ENCODE results near the gene TDRKH.
"Not testable (repeated sequence)": the region's sequence is repeated elsewhere in the genome, so short reads cannot be mapped to it uniquely, and the experiment has no call there.

The TDRKH gene

DNA sequence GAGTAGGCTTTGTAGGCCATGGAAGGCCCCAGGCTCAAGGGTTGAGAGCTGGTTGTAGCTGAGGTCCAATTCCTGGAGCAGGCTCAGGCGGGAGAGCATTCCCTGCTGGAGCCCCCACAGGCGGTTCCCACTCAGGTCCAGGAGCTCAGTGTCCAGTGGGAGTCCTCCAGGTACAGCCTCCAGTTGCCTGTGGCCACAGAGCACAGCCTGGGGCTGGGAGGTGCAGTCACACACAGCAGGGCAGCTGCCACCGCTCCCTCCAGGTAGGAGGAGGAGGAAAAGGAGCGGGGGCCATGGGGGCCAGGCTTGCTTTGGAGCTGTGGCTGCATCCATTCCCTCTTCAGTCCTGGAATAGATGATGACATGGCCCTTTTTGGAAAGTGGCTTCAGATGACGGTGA is 12.1 kb upstream of the TDRKH start:
- DNase-seq (ENCODE audit: low spot score): no peak

DNA sequence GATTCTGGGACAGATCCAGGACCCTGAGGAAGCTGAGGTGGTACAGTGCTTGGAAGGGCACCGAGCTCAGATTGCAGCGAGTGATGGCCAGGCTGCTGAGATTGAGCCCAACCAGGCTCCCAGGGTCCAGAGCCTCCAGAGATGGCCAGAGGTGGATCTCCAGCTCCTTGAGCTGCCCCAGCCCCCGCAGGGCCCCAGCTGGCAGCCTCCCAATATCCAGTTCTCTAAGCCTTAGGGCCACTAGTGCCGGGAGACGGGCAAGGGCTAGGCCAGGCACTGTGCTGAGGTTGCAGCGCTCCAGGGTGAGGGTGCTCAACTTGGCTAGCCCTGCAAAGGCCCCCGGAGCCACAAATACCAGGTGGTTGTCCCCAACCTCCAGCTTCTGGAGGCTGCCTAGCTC is 11.5 kb upstream of the TDRKH start:
- no peak for DNase-seq (ENCODE audit: low spot score)

DNA sequence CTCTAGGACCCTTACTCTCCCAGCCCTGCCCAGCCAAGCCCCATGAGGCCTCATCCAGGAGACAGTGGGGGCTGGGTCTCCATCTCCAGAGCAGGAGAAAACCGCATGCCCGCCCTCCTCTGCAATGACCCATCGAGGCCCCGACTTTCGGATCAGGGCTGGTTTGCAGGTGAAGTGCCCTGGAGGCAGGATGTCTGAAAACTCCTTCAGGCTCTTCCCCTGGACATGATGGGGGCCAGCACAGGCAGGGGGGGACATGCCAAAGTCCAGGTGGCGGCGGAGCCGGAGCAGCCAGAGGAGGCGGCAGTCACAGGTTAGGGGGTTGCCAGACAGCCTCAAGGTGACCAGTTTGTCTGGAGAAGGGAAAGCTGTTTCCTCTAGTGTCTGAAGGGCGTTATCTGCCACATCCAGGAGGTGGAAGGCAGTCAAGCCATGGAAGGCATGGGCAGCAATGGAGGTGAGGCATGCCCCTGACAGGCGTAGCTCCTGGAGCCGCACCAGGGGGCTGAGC is 11.1 kb upstream of the TDRKH start:
- no peak for DNase-seq (ENCODE audit: low spot score)

DNA sequence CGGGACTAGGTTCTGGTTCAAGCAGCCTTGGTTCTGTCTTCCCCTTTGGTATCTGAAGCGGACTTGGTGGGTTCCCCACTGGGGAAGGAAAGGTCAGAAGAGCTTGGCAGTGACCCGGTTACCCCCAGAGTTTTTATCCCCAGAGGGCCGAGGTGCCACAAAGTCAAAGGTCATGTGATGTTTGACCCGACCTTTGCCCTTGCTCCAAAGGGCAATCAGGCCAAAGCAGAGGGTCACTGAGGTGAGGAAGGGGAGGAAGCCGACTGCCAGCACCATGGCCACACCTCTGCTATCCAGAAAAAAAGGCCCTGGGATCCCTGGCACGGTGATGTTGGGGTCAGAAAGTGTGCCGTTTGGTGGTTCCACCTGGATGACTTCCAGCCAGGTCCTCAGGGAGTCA is 10.5 kb upstream of the TDRKH start:
- DNase-seq (ENCODE audit: low spot score): no peak

DNA sequence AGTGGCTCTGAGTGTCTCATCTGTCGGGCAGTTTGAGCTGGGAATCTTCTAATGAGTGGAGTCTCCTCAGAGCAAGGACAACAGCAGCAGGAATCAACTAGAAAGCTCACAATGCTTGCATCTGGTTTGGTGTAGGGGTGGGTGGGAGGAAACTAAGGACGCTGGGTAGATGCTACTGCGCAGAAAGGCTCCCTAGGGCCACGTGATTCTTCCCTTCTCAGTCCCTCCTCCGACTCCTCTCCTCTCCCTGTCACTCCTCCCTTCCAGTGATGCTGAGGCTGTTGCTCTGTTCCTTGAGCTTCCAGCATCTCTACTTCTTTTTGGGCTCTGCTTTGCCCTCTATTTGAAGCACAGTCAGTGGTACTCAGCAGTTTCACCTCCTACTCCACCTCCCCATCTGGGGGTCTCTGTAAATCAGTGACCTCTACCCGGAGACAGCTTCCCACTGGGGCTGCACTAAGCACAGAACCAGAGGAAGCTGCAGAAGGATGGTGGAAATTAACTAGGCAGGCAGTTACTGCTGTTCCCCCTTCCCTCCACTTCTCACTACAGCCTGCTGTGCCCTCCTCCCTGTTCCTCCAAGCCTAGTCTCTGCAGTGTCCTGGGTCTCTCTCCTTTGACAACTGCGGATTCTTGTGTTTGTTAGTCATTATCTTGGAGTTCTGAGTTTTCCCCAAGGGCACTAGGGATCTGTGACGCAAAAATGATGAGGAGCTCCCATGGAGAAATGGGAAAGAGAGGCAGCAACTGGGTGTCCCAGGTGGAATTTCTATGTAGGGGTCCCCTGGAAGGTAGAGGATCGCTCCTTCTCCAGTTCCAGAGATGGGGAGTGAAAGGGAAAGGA is 9.1 kb upstream of the TDRKH start:
- no peak for DNase-seq (ENCODE audit: low spot score)

DNA sequence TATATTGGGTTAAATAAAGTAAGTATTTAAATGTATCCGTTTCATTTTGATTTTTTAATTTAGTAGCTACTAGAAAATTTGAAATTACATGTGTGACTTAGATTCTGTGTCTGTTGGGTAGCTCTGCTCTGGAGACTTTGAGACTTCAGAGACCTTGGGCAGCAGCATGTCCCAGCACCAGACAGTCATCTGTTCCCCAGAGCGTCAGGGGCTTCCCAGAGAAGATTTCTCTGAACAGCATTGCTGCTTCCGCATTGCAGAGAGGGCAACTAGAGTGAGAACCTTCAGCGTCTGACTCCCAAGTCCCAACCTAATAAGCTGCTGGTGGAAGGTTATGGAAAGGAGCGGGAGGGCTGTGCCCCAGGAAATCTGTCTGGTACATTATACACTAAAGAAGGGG is 8.3 kb upstream of the TDRKH start:
- DNase-seq (ENCODE audit: low spot score): no peak

DNA sequence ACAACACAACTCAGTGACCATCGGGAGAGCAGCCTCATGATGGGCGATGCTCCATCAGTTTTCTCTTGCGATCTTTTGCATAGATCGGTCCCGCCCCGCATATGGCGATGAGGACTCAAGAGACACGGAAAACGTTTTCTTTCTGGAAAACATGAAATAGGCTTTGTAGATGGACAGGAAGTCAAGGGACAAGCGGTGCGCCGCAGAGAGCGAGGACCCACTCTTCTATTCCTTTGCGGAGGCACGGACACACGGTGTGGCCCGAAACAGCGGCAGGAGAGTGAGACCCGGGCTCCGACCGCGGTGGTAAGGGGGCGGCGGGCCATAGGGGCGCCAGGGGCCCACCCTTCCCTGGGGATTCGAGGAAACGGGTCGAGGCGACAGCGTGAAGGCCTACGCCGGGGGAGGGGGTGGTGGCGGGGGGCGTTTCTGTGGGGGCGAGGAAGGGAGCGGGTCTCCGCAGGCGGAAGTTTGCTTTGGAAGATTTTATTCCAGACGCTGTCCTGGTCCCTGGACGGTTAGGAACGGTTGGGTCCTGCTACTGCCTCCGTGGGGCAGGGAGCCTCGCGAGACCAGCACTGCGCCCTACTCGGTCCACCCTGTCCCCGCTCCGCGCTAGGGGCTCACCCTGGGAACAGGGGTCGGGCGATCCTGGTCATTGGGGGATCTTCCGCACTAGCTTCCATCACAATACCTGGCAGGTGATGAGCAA is 796 bp upstream of the TDRKH start:
- DNase-seq (ENCODE audit: low spot score): no peak

DNA sequence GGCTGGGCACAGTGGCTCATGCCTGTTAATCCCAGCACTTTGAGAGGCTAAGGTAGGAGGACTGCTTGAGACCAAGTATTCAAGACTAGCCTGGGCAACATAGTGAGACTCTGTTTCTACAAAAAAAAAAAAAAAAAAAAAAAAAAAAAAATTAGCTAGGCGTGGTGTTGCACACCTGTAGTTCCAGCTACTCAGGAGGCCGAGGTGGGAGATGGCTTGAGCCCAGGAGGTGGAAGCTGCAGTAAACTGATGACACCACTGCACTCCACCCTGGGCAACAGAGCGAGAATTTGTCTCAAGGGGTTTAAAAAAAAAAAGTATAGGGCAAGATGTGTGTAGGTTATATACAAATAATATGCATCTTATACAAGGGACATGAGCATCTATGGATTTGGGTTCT is 2.6 kb downstream of the TDRKH start:
- no peak for DNase-seq (ENCODE audit: low spot score)

DNA sequence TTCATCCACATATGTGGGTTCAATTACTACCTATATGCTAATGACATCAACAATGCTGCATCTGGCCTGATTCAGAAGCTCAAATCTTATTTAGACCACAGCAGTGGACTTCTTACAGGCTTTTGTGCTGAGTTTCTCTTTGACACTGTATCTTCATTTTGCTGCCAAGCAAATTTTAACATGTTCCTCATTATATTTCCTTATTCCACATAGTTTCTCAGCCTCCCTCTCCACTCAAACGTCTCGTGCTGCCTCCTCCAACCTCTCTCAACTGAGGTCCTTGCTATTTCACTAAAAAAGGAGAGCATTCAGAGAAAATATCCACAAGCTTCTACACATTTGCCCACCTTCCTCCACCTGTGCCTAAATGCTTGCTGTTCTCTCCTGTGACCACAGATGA is 6.5 kb downstream of the TDRKH start:
- DNase-seq (ENCODE audit: low spot score): no peak

DNA sequence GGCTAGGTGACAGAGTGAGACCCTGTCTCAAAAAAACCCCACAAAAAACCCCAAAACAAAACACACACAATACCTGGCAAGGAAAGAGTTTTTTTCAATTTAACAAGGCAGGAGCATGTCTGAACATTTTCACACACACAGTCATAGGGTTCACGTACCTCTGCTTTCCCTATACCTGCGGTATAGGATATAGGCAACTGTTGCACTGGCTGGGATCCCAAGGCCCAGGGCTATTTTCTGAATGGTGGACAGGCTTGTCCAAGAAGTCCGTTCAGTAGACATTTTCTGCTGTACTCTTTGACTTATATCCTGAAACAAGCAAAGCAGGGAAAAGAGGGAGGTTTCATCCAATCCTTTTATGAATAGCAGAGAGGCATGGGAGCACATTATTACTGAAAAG is 7.6 kb downstream of the TDRKH start:
- no peak for DNase-seq (ENCODE audit: low spot score)

DNA sequence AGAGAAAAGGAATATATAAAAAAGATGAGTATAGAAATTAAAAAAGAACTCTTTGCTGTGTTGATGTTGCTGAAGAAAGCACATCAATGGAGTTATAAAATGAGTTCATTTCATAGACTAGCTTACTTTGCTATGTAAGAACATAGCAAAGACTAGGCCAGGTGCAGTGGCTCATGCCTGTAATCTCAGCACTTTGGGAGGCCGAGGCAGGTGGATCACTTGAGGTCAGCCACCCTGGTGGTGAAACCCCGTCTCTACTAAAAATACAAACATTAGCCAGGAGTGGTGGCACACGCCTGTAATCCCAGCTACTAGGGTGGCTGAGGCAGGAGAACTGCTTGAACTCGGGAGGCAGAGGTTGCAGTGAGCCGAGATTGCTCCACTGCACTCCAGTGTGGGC is 8.3 kb downstream of the TDRKH start:
- not testable (repeated sequence) for DNase-seq (ENCODE audit: low spot score)

DNA sequence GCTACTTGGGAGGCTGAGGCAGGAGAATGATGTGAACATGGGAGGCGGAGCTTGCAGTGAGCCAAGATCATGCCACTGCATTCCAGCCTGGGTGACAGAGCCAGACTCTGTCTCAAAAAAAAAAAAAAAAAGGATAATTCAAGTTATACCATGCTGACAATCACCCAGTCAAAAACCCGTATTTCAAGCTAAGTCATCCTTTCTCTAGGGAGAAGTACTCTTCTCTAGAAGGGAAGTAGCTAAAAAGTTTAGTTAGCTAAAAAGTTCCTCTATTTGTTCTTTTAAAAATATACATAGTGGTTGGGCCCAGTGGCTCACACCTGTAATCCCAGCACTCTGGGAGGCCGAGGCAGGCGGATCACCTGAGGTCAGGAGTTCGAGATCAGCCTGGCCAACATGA is 9.6 kb downstream of the TDRKH start:
- DNase-seq (ENCODE audit: low spot score): not testable (repeated sequence)

DNA sequence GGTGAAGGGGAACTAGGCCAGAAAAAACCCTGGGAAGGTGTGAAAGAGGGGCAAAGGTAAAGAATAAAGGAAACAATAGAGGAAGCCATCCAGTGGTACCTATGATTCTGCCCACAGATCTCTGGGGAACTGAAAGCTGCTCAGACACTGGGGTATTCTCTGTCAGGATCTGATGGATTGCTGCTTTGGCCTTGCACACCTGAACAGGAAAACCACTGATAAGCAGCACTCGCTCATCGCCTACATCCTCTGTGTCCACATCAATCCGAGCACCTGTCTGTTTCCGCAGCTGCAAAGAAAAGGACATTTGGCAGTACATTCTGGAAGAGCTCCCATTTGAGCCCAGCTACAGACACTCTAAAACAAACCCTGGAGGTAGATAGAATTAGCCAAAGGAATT is 10.4 kb downstream of the TDRKH start:
- no peak for DNase-seq (ENCODE audit: low spot score)

DNA sequence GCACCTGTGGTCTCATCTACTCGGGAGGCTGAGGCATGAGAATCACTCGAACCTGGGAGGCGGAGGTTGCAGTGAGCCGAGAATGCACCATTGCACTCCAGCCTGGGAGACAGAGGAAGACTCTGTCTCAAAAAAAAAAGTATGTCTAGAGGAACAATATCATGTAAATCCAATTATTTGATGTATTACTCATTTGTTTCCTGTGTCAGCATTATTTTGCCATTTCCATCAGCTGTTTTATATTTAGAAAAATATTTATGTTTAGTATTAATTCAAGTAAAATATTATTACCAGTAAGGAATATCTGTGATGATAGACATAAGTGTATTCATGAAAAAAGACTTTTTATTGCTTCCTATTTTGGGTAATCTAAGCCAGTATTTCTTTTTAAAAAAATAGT is 13.0 kb downstream of the TDRKH start:
- DNase-seq (ENCODE audit: low spot score): no peak

DNA sequence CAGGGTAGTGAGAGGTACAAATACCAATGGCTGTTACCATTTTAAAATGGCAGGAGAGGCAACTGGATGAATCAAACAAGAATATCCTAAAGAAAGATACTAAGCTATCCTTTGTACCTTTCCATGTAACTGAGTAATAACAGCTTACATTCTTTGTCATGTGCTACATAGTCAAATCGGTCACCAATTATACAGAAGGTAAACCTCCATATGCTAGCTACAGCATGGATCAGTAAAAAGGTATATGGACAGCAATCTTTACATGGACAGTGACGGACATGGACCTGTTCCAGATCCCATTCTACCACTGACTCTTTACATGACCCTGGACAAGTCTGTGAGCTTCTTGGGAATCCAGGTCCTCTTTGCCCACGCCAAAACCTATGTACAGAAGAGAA is 13.6 kb downstream of the TDRKH start:
- DNase-seq (ENCODE audit: low spot score): no peak

DNA sequence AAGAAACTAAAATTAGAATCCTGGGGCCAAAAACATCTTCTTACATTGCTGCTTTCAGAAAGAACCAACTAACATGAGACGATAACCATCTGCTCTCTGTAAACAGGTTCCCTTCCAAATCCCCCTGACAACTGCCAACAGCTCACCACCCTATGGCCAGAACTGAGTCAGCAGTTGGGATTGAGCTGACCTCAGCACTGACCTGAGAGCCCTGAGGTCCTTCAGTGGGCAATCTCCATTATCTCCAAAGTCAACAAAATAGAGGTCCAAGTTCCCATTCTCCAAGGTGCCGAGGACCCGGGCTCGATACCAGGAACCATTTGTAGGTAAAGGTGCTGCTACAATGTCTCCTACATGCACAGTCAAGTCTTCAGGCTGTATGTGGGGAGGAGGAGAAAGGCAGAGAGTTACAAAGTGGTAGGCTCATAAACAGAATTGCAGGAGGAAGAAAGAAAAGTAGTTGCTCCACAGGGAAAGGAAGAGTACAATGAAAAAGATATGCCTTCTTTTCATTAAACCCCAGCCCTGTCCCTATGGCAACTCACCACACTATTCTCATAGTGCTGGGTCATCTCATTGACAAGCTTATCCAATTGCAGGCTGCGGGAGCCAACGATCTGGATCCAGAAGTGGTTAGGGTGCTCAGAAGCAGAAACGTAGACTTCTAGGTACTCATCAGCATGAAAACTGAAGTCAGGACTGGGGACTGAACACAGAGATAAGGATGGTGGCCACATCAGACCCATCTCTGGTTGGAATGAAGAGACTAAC is 14.2 kb downstream of the TDRKH start:
- DNase-seq (ENCODE audit: low spot score): no peak

DNA sequence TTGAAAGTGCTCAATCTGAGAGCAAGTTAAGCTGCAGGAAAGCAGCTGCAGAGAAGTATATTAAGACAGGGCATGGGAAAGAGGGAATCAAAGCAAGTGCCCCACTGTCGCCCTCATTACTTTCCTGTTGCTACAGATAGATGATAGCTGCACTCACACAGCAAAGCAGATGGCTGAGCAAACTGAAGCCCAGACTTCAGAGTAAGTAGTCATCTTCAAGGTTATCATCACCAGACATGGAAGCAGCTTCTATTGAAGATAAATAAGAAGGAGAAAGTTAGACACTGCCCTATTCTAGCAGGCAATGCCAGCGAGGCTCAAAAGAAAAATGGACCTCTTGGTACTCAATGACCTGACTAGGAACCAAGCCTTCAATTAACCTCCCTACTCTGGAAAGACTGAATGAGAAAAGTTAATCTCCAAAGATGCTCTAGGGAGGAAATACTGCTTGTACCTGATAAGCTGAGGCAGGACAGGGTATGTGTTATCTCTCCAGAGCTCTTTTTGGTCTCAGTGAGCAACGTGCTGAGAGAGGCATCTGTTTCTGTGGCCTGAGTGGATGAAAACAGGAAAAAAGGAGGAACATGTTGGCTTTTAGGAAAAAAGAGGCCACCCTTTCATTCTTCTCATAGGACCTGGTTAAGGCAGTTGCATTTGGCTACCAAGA is 15.9 kb downstream of the TDRKH start:
- no peak for DNase-seq (ENCODE audit: low spot score)

DNA sequence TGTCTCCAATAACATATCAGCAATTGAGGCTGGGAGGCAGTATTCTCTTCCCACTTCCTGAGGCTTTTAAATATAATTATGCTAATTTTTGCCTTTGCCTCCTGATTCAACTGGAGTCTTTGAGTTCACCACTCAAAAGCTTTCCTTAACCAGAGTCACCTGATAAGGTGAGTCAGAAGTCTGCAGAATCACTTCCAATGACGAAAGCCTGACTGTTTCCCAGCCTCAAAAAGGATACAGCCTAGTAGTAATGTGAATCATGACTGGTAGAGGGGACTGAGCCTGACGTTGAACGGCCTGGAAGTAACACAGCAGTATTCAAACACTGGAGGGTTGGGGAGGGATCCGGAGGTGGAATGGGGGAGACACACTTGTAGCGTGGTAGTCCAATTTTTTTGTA is 16.6 kb downstream of the TDRKH start:
- DNase-seq (ENCODE audit: low spot score): no peak

DNA sequence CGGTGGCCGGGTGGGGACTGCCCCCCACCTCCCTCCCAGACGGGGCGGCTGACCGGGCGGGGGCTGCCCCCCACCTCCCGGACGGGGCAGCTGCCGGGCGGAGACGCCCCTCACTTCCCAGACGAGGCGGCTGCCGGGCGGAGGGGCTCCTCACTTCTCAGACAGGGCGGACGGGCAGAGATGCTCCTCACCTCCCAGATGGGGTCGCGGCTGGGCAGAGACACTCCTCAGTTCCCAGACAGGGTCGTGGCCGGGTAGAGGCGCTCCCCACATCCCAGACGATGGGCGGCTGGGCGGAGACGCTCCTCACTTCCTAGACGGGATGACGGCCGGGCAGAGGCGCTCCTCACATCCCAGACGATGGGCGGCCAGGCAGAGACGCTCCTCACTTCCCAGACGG is 21.0 kb downstream of the TDRKH start:
- DNase-seq (ENCODE audit: low spot score): not testable (repeated sequence)

DNA sequence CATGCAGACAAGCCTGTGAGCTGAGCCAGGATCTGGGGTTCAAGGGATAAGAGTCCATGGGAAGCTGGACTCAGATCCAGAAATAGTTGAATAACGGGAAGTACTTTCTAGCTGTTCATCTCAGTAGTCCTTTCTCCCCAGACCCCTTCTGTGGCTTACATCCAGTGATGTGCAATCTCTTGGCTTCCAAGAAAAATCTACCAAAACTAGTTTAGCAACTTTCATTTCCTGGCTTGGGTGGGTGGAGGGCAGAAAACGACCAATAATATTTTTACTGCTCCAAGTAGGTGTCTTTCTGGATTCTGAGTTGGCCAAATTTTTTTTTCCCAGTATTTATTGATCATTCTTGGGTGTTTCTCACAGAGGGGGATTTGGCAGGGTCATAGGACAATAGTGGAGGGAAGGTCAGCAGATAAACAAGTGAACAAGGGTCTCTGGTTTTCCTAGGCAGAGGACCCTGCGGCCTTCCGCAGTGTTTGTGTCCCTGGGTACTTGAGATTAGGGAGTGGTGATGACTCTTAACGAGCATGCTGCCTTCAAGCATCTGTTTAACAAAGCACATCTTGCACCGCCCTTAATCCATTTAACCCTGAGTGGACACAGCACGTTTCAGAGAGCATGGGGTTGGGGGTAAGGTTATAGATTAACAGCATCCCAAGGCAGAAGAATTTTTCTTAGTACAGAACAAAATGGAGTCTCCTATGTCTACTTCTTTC is 21.8 kb downstream of the TDRKH start:
- DNase-seq (ENCODE audit: low spot score): not testable (repeated sequence)

DNA sequence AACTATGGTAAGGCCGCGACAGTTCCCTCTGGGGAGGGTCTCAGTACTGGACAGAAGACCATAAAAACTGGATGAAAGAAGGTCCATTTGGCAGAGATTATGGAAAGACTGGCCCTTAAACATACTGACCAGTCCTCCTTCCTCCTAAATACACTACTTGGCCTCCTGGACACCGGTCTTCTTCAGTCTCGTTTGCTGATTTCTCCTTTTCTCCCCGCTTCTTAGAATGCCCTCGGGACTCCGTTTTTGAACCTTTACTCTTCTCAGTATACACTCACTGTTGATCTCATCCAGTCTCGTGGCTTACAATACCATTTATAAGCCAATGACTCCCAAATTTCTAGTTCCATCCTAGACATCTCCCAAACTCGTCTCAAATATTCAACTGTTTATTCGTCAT is 26.3 kb downstream of the TDRKH start:
- no peak for DNase-seq (ENCODE audit: low spot score)
